NT2/D1 (cell line): ENCODE results near the gene LUC7L2.

Experiments used
- SUZ12 ChIP-seq: IDR thresholded peaks from 2 replicates; pipeline ENCODE4 v1.6.1; 2011; ENCODE audit not compliant: insufficient read length, insufficient read depth; ENCODE audit errors: extremely low read depth
- YY1 ChIP-seq: IDR thresholded peaks from 2 replicates; pipeline ENCODE4 v1.6.1; 2011; ENCODE audit not compliant: insufficient read length, insufficient read depth
- ZNF274 ChIP-seq: IDR thresholded peaks from 2 replicates; pipeline ENCODE4 v1.6.1; 2011; ENCODE audit warnings: mild to moderate bottlenecking, low read depth, low read length

DNA sequence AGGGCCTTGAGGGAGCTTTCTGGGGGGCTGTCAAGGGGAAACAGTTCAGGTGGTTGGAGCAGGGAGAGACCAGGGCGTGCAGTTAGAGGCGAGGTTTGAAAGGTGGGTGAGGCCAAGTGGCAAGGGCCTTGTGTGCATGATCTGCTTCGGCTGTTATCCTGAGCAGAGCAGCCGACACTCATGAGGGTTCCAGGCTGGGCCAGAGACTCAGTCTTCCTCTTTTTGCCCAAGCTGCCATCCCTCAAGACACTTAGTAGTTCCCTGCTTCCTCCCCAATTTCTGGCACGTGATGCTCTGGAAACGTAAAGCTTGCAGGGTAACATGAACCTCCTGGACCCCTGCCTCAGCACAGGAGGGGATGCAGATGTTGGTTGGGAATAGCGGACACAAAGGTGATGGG is 79.7 kb downstream of the LUC7L2 start:
- no peak for TF ChIP-seq YY1
- no peak for TF ChIP-seq ZNF274
- TF ChIP-seq SUZ12 = no peak
